Osteoblast (primary cell): ENCODE measurements around the gene OGA. TPM values are rescaled to one million over a fixed set of nuclear protein-coding genes. Genes with fewer than 3 reads are reported as not detected.
A peak's percentile ranks its signal among the peaks of the same experiment; 100 is the strongest.

Source experiments
- DNase-seq: peaks from one replicate; pipeline ENCODE4 v3.0.0; 2011; ENCODE audit warnings: low spot score, mixed read lengths; ENCODE audit not compliant: insufficient read length; ENCODE audit errors: missing footprints
- H2AFZ ChIP-seq: 2 replicates; pipeline ENCODE4 v1.6.0; 2011; ENCODE audit warnings: mild to moderate bottlenecking, low read length
- H3K27ac ChIP-seq: 2 replicates; pipeline ENCODE4 v1.5.1; 2011; ENCODE audit warnings: mild to moderate bottlenecking, low read depth, low read length, moderate library complexity
- H3K27me3 ChIP-seq: 2 replicates; pipeline ENCODE4 v1.6.0; 2012; ENCODE audit warnings: mild to moderate bottlenecking, control low read depth, inconsistent platforms, low read length, moderate library complexity; ENCODE audit not compliant: insufficient read depth
- H3K36me3 ChIP-seq: 2 replicates; pipeline ENCODE4 v1.5.1; 2011; ENCODE audit warnings: mild to moderate bottlenecking, low read length, control low read depth, moderate library complexity; ENCODE audit not compliant: insufficient read depth
- H3K4me1 ChIP-seq: 2 replicates; pipeline ENCODE4 v1.5.1; 2011; ENCODE audit warnings: mild to moderate bottlenecking, low read length, control low read depth, moderate library complexity; ENCODE audit not compliant: insufficient read depth
- H3K4me2 ChIP-seq: 2 replicates; pipeline ENCODE4 v1.6.0; 2011; ENCODE audit warnings: mild to moderate bottlenecking, low read length; ENCODE audit not compliant: insufficient read depth
- H3K4me3 ChIP-seq: fragments of 200-600 bp; sonication (generic); 3 replicates; pipeline ENCODE4 v1.5.1; 2012; ENCODE audit warnings: mild to moderate bottlenecking, low read length, inconsistent platforms; ENCODE audit not compliant: insufficient read depth
- H3K79me2 ChIP-seq: 2 replicates; pipeline ENCODE4 v1.6.0; 2012; ENCODE audit warnings: mild to moderate bottlenecking, low read length, control low read depth, inconsistent platforms; ENCODE audit not compliant: insufficient read depth
- H3K9me3 ChIP-seq: 2 replicates; pipeline ENCODE4 v1.5.1; 2011; ENCODE audit warnings: low read depth, low read length, control low read depth
- H4K20me1 ChIP-seq: 2 replicates; pipeline ENCODE4 v1.6.0; 2012; ENCODE audit warnings: mild to moderate bottlenecking, low read length, control low read depth; ENCODE audit not compliant: insufficient read depth
- CTCF ChIP-seq: IDR thresholded peaks from 2 replicates; pipeline ENCODE4 v1.5.1; 2011; ENCODE audit warnings: mild to moderate bottlenecking, low read depth, low read length, moderate library complexity; ENCODE audit errors: extremely low read depth
- total RNA-seq: library from RNA; depleted of rRNA; stranded (reverse); fragments of >200 nt; gene quantifications from 2 replicates; pipeline ENCODE4 v1.2.3, GENCODE V29; 2012

Gene OGA
- total RNA-seq, 1 donor: 121 TPM

- Histone ChIP-seq H3K4me2 (no peak overlapping the region), H4K20me1 (peaks cover 7% of the 10 kb centered on the region), H3K36me3 (no peaks in the 10 kb centered on the region), H3K27me3 (peaks cover 55% of the 10 kb centered on the region), H3K27ac (no peak overlapping the region), H3K4me1 (no peaks in the 10 kb centered on the region), H3K79me2 (no peaks in the 10 kb centered on the region), H3K4me3 (no peak overlapping the region), H3K9me3 (no peaks in the 10 kb centered on the region), H2AFZ (no peak overlapping the region)
- TF ChIP-seq CTCF: no peak
- peak; percentile 85 for DNase-seq
These were observed 45.1 kb downstream of the OGA start for GRCh38 chr10:101772895-101773761.

GRCh38 chr10:101772017-101772894 lies 46.0 kb downstream of the OGA start:
- no peak overlapping the region for H3K4me3 ChIP-seq
- H3K4me2 ChIP-seq: no peak overlapping the region
- TF ChIP-seq CTCF: no peak
- H3K36me3 ChIP-seq: no peaks in the 10 kb centered on the region
- H3K79me2 ChIP-seq: no peaks in the 10 kb centered on the region
- no peaks in the 10 kb centered on the region for H3K9me3 ChIP-seq
- no peak overlapping the region for H2AFZ ChIP-seq
- peaks cover 2% of the 10 kb centered on the region for H4K20me1 ChIP-seq
- peaks cover 58% of the 10 kb centered on the region for H3K27me3 ChIP-seq
- H3K4me1 ChIP-seq: no peaks in the 10 kb centered on the region
- DNase-seq: peak; percentile 74
- no peak overlapping the region for H3K27ac ChIP-seq

- Histone ChIP-seq H4K20me1 (peaks cover 2% of the 10 kb centered on the region), H3K36me3 (no peaks in the 10 kb centered on the region), H3K4me1 (no peaks in the 10 kb centered on the region), H3K79me2 (no peaks in the 10 kb centered on the region), H3K4me2 (no peak overlapping the region), H3K27me3 (peaks cover 58% of the 10 kb centered on the region), H3K9me3 (no peaks in the 10 kb centered on the region), H3K4me3 (no peak overlapping the region), H2AFZ (no peak overlapping the region), H3K27ac (no peak overlapping the region)
- DNase-seq: no peak
- no peak for TF ChIP-seq CTCF
These were observed 46.9 kb downstream of the OGA start for GRCh38 chr10:101771380-101771779.
